Suprapubic skin (tissue), 4 donors: Measurements from ENCODE around the gene CERT1. TPM values are rescaled to one million over a fixed set of nuclear protein-coding genes. Genes with fewer than 3 reads are reported as not detected.

Experiments used
- DNase-seq, 2 donors: peaks; one replicate each; pipeline ENCODE4 v3.0.0-alpha.2; 2019; ENCODE audit warnings: low spot score in 2 of 2
- H3K27ac ChIP-seq: fragments of 200-600 bp; sonication (generic); one replicate; pipeline ENCODE4 v1.5.1; 2019
- H3K27me3 ChIP-seq: fragments of 200-600 bp; sonication (generic); one replicate; pipeline ENCODE4 v1.5.1; 2019
- H3K36me3 ChIP-seq: fragments of 200-600 bp; sonication (generic); one replicate; pipeline ENCODE4 v1.5.1; 2019
- H3K4me1 ChIP-seq: fragments of 200-600 bp; sonication (generic); one replicate; pipeline ENCODE4 v1.5.1; 2019
- H3K4me3 ChIP-seq: fragments of 200-600 bp; sonication (generic); one replicate; pipeline ENCODE4 v1.5.1; 2019; ENCODE audit warnings: mild to moderate bottlenecking
- H3K9me3 ChIP-seq: fragments of 200-600 bp; sonication (generic); one replicate; pipeline ENCODE4 v1.5.1; 2019
- EP300 ChIP-seq: sonication (generic); formaldehyde crosslinking; IDR thresholded peaks from one replicate; pipeline ENCODE4 v1.6.1; 2017; ENCODE audit warnings: antibody characterized with exemption
- POLR2A ChIP-seq, 2 donors: fragments of 450-650 bp; IDR thresholded peaks; one replicate each; pipeline ENCODE4 v1.6.1; 2017; ENCODE audit warnings: antibody characterized with exemption in 2 of 2, mild to moderate bottlenecking in 2 of 2, moderate library complexity in 2 of 2
- POLR2AphosphoS5 ChIP-seq, 3 donors: sonication (generic); formaldehyde crosslinking; IDR thresholded peaks; one replicate each; pipeline ENCODE4 v1.6.1; 2017; ENCODE audit warnings: antibody characterized with exemption in 3 of 3
- WGBS: methylation state at CpG from one replicate; pipeline ENCODE4 v1.1.5; 2018; 5-methylcytosine and 5-hydroxymethylcytosine counted together
- total RNA-seq, 4 donors: library from RNA; depleted of rRNA; stranded (reverse); fragments of >200 nt; gene quantifications; one replicate each; pipeline ENCODE4 v1.1.0, GENCODE V29; 2016
- TF ChIP-seq, protein P1 (sequence below), 2 donors: fragments of 200-600 bp in 1 of 2; fragments of 450-650 bp in 1 of 2; sonication (generic) in 1 of 2; IDR thresholded peaks; one replicate each; pipeline ENCODE4 v1.5.1; 2016 to 2019; ENCODE audit warnings: antibody characterized with exemption in 2 of 2, mild to moderate bottlenecking in 1 of 2, moderate library complexity in 1 of 2

The CERT1 gene
- total RNA-seq, 4 donors from 2014 or later, result 25.3 to 41.2 (median 32.4) TPM

GRCh38 chr5:75361310-75361709, 150.1 kb downstream of the CERT1 start:
- Histone ChIP-seq H3K27me3 (no peaks in the 10 kb centered on the region), H3K27ac (no peak overlapping the region), H3K4me3 (no peak overlapping the region), H3K9me3 (no peaks in the 10 kb centered on the region), H3K4me1 (peaks cover 11% of the 10 kb centered on the region), H3K36me3 (peaks cover 49% of the 10 kb centered on the region)
- DNase-seq, result no peak
- TF ChIP-seq POLR2A (IDR thresholded peaks at IDR 0.05), result no peak
- TF ChIP-seq POLR2AphosphoS5 (IDR thresholded peaks at IDR 0.05), result no peak
- TF ChIP-seq, protein P1, sequence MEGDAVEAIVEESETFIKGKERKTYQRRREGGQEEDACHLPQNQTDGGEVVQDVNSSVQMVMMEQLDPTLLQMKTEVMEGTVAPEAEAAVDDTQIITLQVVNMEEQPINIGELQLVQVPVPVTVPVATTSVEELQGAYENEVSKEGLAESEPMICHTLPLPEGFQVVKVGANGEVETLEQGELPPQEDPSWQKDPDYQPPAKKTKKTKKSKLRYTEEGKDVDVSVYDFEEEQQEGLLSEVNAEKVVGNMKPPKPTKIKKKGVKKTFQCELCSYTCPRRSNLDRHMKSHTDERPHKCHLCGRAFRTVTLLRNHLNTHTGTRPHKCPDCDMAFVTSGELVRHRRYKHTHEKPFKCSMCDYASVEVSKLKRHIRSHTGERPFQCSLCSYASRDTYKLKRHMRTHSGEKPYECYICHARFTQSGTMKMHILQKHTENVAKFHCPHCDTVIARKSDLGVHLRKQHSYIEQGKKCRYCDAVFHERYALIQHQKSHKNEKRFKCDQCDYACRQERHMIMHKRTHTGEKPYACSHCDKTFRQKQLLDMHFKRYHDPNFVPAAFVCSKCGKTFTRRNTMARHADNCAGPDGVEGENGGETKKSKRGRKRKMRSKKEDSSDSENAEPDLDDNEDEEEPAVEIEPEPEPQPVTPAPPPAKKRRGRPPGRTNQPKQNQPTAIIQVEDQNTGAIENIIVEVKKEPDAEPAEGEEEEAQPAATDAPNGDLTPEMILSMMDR (IDR thresholded peaks at IDR 0.05), result no peak
- no peak for TF ChIP-seq EP300
- WGBS, result 78% methylated on average over 4 of the region's 4 CpGs

DNA sequence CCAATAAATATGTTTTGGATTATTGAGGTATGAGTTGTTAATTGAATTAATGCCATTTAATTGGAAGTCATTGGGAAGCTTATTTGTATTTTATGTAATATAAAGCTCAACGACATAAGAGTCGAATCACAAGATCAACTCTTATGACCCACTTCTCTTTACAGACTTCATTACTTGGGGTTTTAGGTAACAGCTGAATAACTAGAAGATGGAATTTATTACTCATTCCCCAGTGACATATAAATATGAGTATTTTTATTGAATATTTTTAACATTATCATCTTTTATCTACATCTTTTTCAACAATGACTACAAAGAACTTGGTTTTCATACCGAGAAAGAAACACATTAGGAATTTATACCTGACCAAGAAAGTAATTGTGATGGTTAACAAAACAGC, 153.3 kb downstream of the CERT1 start:
- Histone ChIP-seq H3K9me3 (no peaks in the 10 kb centered on the region), H3K4me1 (peaks cover 5% of the 10 kb centered on the region), H3K4me3 (no peak overlapping the region), H3K36me3 (peaks cover 76% of the 10 kb centered on the region), H3K27ac (no peak overlapping the region), H3K27me3 (no peaks in the 10 kb centered on the region)
- DNase-seq, result no peak
- TF ChIP-seq EP300 (no peak), POLR2AphosphoS5 (IDR thresholded peaks at IDR 0.05) (no peak), POLR2A (IDR thresholded peaks at IDR 0.05) (no peak)
- TF ChIP-seq, protein P1 (IDR thresholded peaks at IDR 0.05), result no peak
- 90% methylated on average over 3 of the region's 3 CpGs for WGBS

- H3K36me3 ChIP-seq, result peaks cover 86% of the 10 kb centered on the region
- no peaks in the 10 kb centered on the region for H3K27me3 ChIP-seq
Measured at GRCh38 chr5:75356719-75357118, 154.7 kb downstream of the CERT1 start.

DNA sequence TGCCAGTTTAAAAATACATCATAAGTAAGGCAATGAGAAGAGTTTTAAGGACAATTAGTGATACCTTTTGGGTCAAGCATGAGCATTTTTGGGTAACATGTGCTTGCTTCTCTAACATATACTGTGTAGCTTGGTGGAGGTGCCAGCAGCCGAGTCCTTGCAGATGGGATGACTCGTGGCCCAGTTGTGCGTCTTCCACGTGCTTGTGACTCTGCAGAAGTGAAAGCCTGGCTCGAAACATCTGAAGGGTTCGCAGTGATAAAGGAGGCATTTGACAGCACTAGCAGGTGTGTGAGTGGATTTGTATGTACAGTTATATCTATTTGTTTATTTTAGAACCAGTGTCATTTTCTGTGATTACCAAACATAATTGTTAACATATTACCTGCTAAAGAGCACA, 156.2 kb downstream of the CERT1 start:
- H3K27ac ChIP-seq, result no peak overlapping the region
- no peaks in the 10 kb centered on the region for H3K9me3 ChIP-seq
- no peaks in the 10 kb centered on the region for H3K4me1 ChIP-seq
- WGBS, result 93% methylated on average over 6 of the region's 6 CpGs
- H3K36me3 ChIP-seq, result peaks cover 92% of the 10 kb centered on the region
- TF ChIP-seq POLR2A (IDR thresholded peaks at IDR 0.05) (no peak), POLR2AphosphoS5 (IDR thresholded peaks at IDR 0.05) (no peak), EP300 (no peak)
- TF ChIP-seq, protein P1 (IDR thresholded peaks at IDR 0.05), result no peak
- H3K27me3 ChIP-seq, result no peaks in the 10 kb centered on the region
- H3K4me3 ChIP-seq, result no peak overlapping the region
- no peak for DNase-seq

More at GRCh38 chr5:75356719-75357118, 154.7 kb downstream of the CERT1 start:
- WGBS, result 95% methylated on average over 7 of the region's 7 CpGs
- no peaks in the 10 kb centered on the region for H3K9me3 ChIP-seq
- DNase-seq, result no peak
- H3K4me1 ChIP-seq, result no peaks in the 10 kb centered on the region
- no peak overlapping the region for H3K4me3 ChIP-seq
- no peak overlapping the region for H3K27ac ChIP-seq
- TF ChIP-seq POLR2AphosphoS5 (IDR thresholded peaks at IDR 0.05) (no peak), POLR2A (IDR thresholded peaks at IDR 0.05) (no peak), EP300 (no peak)
- TF ChIP-seq, protein P1 (IDR thresholded peaks at IDR 0.05), result no peak

DNA sequence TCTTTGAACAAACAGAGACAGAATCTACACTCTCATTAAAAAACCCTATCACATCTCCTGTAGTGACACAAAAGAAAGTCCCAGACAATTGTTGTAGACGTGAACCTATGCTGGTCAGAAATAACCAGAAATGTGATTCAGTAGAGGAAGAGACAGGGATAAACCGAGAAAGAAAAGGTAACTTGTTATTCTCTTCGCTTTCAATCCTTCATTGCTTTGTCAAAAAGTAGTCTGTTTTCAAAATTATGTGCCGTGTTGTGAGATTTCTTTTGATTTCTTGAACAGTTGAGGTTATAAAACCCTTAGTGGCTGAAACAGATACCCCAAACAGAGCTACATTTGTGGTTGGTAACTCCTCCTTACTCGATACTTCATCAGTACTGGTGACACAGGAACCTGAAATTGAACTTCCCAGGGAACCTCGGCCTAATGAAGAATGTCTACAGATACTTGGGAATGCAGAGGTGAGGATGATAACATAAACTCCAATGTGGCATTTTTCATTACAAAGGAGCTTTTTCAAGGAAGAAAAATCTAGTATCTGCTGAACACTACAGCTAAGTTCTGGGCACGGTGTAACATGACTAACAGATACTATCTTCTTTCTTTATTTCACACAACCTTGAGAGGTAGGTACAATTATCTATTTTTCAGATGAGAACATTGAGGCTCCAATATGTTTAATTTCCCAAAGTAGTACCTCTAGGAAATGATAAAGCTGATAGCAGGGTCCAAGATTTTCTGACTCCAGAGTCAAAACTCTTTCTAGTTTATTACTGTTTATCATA, 160.1 kb downstream of the CERT1 start:
- peaks cover 80% of the 10 kb centered on the region for H3K36me3 ChIP-seq
- H3K27me3 ChIP-seq, result no peaks in the 10 kb centered on the region
- H3K4me3 ChIP-seq, result no peak overlapping the region

More for the DNA sequence above, 160.1 kb downstream of the CERT1 start:
- no peak overlapping the region for H3K27ac ChIP-seq
- TF ChIP-seq POLR2AphosphoS5 (IDR thresholded peaks at IDR 0.05), result no peak
- no peaks in the 10 kb centered on the region for H3K9me3 ChIP-seq
- no peaks in the 10 kb centered on the region for H3K4me1 ChIP-seq
- DNase-seq, result no peak
- WGBS, result 94% methylated on average over 7 of the region's 7 CpGs
